Karpas-422 (cell line): Measurements from ENCODE around the gene ZNF471. TPM values are rescaled to one million over a fixed set of nuclear protein-coding genes. Genes with fewer than 3 reads are reported as not detected.

Experiments used
- DNase-seq: peaks from one replicate; pipeline ENCODE4 v3.0.0-alpha.2; 2015
- H2AFZ ChIP-seq: fragments of 200-600 bp; sonication (generic); 2 replicates; pipeline ENCODE4 v1.6.1; 2014; ENCODE audit warnings: antibody characterized with exemption, low read length, mixed read lengths
- H3K27ac ChIP-seq: fragments of 200-600 bp; sonication (generic); 2 replicates; pipeline ENCODE4 v1.5.1; 2014; ENCODE audit warnings: mild to moderate bottlenecking, low read length, moderate library complexity
- H3K27me3 ChIP-seq: fragments of 200-600 bp; sonication (generic); 2 replicates; pipeline ENCODE4 v1.6.1; 2014; ENCODE audit warnings: low read length, mixed read lengths
- H3K36me3 ChIP-seq: fragments of 200-600 bp; sonication (generic); 2 replicates; pipeline ENCODE4 v1.6.1; 2014; ENCODE audit warnings: low read length, mixed read lengths; ENCODE audit not compliant: insufficient read depth
- H3K4me1 ChIP-seq: fragments of 200-600 bp; sonication (generic); 2 replicates; pipeline ENCODE4 v1.6.1; 2014; ENCODE audit warnings: mild to moderate bottlenecking, low read length, mixed read lengths
- H3K4me2 ChIP-seq: fragments of 200-600 bp; sonication (generic); 2 replicates; pipeline ENCODE4 v1.6.1; 2014; ENCODE audit warnings: low read length, low read depth, mild to moderate bottlenecking; ENCODE audit not compliant: poor library complexity, severe bottlenecking
- H3K4me3 ChIP-seq: fragments of 200-600 bp; sonication (generic); 2 replicates; pipeline ENCODE4 v1.5.1; 2014; ENCODE audit warnings: mild to moderate bottlenecking, antibody characterized with exemption, low read length, mixed read lengths
- H3K79me2 ChIP-seq: fragments of 200-600 bp; sonication (generic); 2 replicates; pipeline ENCODE4 v1.6.1; 2014; ENCODE audit warnings: mild to moderate bottlenecking, low read length, mixed read lengths
- H3K9ac ChIP-seq: fragments of 200-600 bp; sonication (generic); 2 replicates; pipeline ENCODE4 v1.6.0; 2014; ENCODE audit warnings: low read length
- H3K9me2 ChIP-seq: fragments of 200-600 bp; sonication (generic), shearing (Covaris generic); replicated peaks from 2 replicates; pipeline ENCODE4 v1.6.0; 2014; ENCODE audit warnings: mild to moderate bottlenecking, low read length, moderate library complexity; ENCODE audit not compliant: insufficient read depth
- H3K9me3 ChIP-seq: fragments of 300-700, 200-600 bp; sonication (generic); 2 replicates; pipeline ENCODE4 v1.6.1; 2014; ENCODE audit warnings: low read length, mixed read lengths
- H4K20me1 ChIP-seq: fragments of 200-600 bp; sonication (generic); 2 replicates; pipeline ENCODE4 v1.6.1; 2014; ENCODE audit warnings: mild to moderate bottlenecking, antibody characterized with exemption, low read length, low read depth; ENCODE audit not compliant: insufficient read depth
- total RNA-seq: library from RNA; depleted of rRNA; stranded (reverse); fragments of >200 nt; shearing (Covaris generic); gene quantifications from 2 replicates; pipeline ENCODE4 v1.2.3, GENCODE V29; 2014; ENCODE audit warnings: low replicate concordance; rRNA removed

The ZNF471 gene
- total RNA-seq, 1 experiment from 2014 or later: not detected

DNA sequence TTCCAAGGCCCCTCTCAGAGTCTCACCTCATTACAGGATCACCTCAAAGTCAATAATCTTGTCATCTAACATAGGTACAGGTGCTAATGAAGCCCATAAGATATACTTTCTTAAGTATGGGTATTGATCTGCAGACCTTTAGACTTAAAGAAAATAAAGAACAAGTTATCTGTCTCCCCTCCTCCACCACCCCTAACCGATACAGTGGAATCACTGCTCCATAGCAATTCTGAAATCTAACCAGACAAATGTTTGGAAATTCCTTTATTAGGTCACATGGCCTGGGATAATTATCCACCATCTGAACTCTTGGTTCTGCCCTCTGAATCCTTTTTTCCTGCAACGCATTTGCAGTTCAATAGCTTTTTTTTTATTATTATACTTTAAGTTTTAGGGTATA lies 55.1 kb downstream of the ZNF471 start:
- Histone ChIP-seq H3K79me2 (no peaks in the 10 kb centered on the region), H2AFZ (no peak overlapping the region), H3K4me2 (no peak overlapping the region), H3K27me3 (no peaks in the 10 kb centered on the region), H4K20me1 (no peaks in the 10 kb centered on the region), H3K9me2 (no peaks in the 10 kb centered on the region), H3K4me3 (no peak overlapping the region), H3K9ac (no peak overlapping the region), H3K27ac (no peak overlapping the region), H3K9me3 (peaks cover 51% of the 10 kb centered on the region), H3K4me1 (no peaks in the 10 kb centered on the region), H3K36me3 (no peaks in the 10 kb centered on the region)
- DNase-seq: no peak

GRCh38 chr19:56566904-56567273 lies 59.2 kb downstream of the ZNF471 start:
- no peak for DNase-seq

GRCh38 chr19:56567274-56568120 lies 59.8 kb downstream of the ZNF471 start, which contains the start of gene ZNF470:
ZNF470 (plus strand) TSS chr19:56567468; CDS start chr19:56570312, 2,844 bp downstream.
- no peaks in the 10 kb centered on the region for H3K27me3 ChIP-seq
- no peaks in the 10 kb centered on the region for H3K79me2 ChIP-seq
- H3K9me2 ChIP-seq: no peaks in the 10 kb centered on the region
- no peaks in the 10 kb centered on the region for H3K4me1 ChIP-seq
- H3K9me3 ChIP-seq: peaks cover 72% of the 10 kb centered on the region
- no peak within 1 kb of the TSS for H3K27ac ChIP-seq
- no peak within 1 kb of the TSS for H2AFZ ChIP-seq
- no peak within 1 kb of the TSS for H3K4me3 ChIP-seq
- H3K36me3 ChIP-seq: no peaks in the 10 kb centered on the region
- H4K20me1 ChIP-seq: no peaks in the 10 kb centered on the region
- DNase-seq: no peak
- H3K9ac ChIP-seq: no peak within 1 kb of the TSS
- no peak within 1 kb of the TSS for H3K4me2 ChIP-seq

More at GRCh38 chr19:56566904-56567273, 59.2 kb downstream of the ZNF471 start:
- H3K9me3 ChIP-seq: peaks cover 78% of the 10 kb centered on the region
- no peak overlapping the region for H3K9ac ChIP-seq
- H3K27ac ChIP-seq: no peak overlapping the region
- no peaks in the 10 kb centered on the region for H3K4me1 ChIP-seq
- H2AFZ ChIP-seq: no peak overlapping the region
- no peaks in the 10 kb centered on the region for H3K36me3 ChIP-seq
- no peaks in the 10 kb centered on the region for H3K9me2 ChIP-seq
- H3K4me2 ChIP-seq: no peak overlapping the region
- H3K27me3 ChIP-seq: no peaks in the 10 kb centered on the region
- no peaks in the 10 kb centered on the region for H4K20me1 ChIP-seq
- H3K4me3 ChIP-seq: no peak overlapping the region
- no peaks in the 10 kb centered on the region for H3K79me2 ChIP-seq

GRCh38 chr19:56572589-56572988 lies 64.9 kb downstream of the ZNF471 start:
- Histone ChIP-seq H4K20me1 (no peaks in the 10 kb centered on the region), H3K9me2 (no peaks in the 10 kb centered on the region), H3K27ac (no peak overlapping the region), H3K9me3 (peaks cover 68% of the 10 kb centered on the region), H2AFZ (no peak overlapping the region), H3K27me3 (no peaks in the 10 kb centered on the region), H3K9ac (no peak overlapping the region), H3K79me2 (no peaks in the 10 kb centered on the region), H3K4me3 (no peak overlapping the region), H3K4me1 (no peaks in the 10 kb centered on the region), H3K36me3 (0 out of 2 replicates have a peak, but pooled peaks cover 4% of the 10 kb centered on the region), H3K4me2 (no peak overlapping the region)
- DNase-seq: no peak

GRCh38 chr19:56573914-56574313 lies 66.3 kb downstream of the ZNF471 start:
- peaks cover 71% of the 10 kb centered on the region for H3K9me3 ChIP-seq
- H2AFZ ChIP-seq: no peak overlapping the region
- no peak overlapping the region for H3K27ac ChIP-seq
- no peak for DNase-seq
- H3K36me3 ChIP-seq: 0 out of 2 replicates have a peak, but pooled peaks cover 4% of the 10 kb centered on the region
- no peak overlapping the region for H3K9ac ChIP-seq
- H3K9me2 ChIP-seq: no peaks in the 10 kb centered on the region
- H3K79me2 ChIP-seq: no peaks in the 10 kb centered on the region
- no peaks in the 10 kb centered on the region for H4K20me1 ChIP-seq
- no peaks in the 10 kb centered on the region for H3K4me1 ChIP-seq
- no peak overlapping the region for H3K4me2 ChIP-seq
- no peaks in the 10 kb centered on the region for H3K27me3 ChIP-seq
- H3K4me3 ChIP-seq: no peak overlapping the region

GRCh38 chr19:56577719-56578602 lies 70.3 kb downstream of the ZNF471 start:
- Histone ChIP-seq H3K9ac (no peak overlapping the region), H3K36me3 (0 out of 2 replicates have a peak, but pooled peaks cover 4% of the 10 kb centered on the region), H3K4me2 (no peak overlapping the region), H3K4me1 (no peaks in the 10 kb centered on the region), H4K20me1 (no peaks in the 10 kb centered on the region), H3K79me2 (no peaks in the 10 kb centered on the region), H3K9me2 (no peaks in the 10 kb centered on the region), H3K27me3 (no peaks in the 10 kb centered on the region), H3K4me3 (no peak overlapping the region), H3K27ac (no peak overlapping the region), H3K9me3 (peaks cover 86% of the 10 kb centered on the region), H2AFZ (no peak overlapping the region)
- DNase-seq: no peak

Other genes starting within 250 kb of the ZNF471 start
- gene EDDM13, start 235.1 kb upstream of the ZNF471 start, total RNA-seq: not detected in 2 replicates
- 14.4 and 16.2 TPM in 2 replicates for gene ZSCAN5A, start 193.0 kb upstream of the ZNF471 start, total RNA-seq
- 2.6 and 3.4 TPM in 2 replicates for gene ZNF582, start 114.3 kb upstream of the ZNF471 start, total RNA-seq
- 4.9 and 6.7 TPM in 2 replicates for gene ZNF583, start 103.5 kb upstream of the ZNF471 start, total RNA-seq
- gene ZNF667, start 30.5 kb upstream of the ZNF471 start, total RNA-seq: not detected in 2 replicates
- gene ZFP28, start 31.1 kb downstream of the ZNF471 start, total RNA-seq: not detected in 2 replicates
- not detected in 2 replicates for gene ZNF470, start 59.6 kb downstream of the ZNF471 start, total RNA-seq
- gene ZNF71, start 87.4 kb downstream of the ZNF471 start, total RNA-seq: 16.4 and 23.2 TPM in 2 replicates
- 0.19 and 0.32 TPM in 2 replicates for gene SMIM17, start 135.3 kb downstream of the ZNF471 start, total RNA-seq
- gene ZNF835, start 163.9 kb downstream of the ZNF471 start, total RNA-seq: not detected in 2 replicates